HuH-7.5 (cell line): ENCODE data around the gene SMARCE1.
A peak's percentile ranks its signal among the peaks of the same experiment; 100 is the strongest.

ENCODE experiments used
- DNase-seq: peaks from one replicate; pipeline ENCODE4 v3.0.0; 2011; ENCODE audit warnings: low spot score

Gene SMARCE1

GRCh38 chr17:40647624-40648383 is at the start of gene SMARCE1:
TSS of gene SMARCE1 (minus strand) at chr17:40647818. CDS start at chr17:40645802, 2,016 bp downstream.
- peak; percentile 44 for DNase-seq

GRCh38 chr17:40697297-40697696 is 49.7 kb upstream of the SMARCE1 start:
- DNase-seq = no peak

GRCh38 chr17:40696651-40697072 is 49.0 kb upstream of the SMARCE1 start:
- DNase-seq = no peak

GRCh38 chr17:40695874-40696472 is 48.4 kb upstream of the SMARCE1 start:
- no peak for DNase-seq

GRCh38 chr17:40694584-40694983 is 47.0 kb upstream of the SMARCE1 start:
- no peak for DNase-seq

GRCh38 chr17:40687106-40687505 is 39.5 kb upstream of the SMARCE1 start:
- no peak for DNase-seq

- no peak for DNase-seq
These were observed 38.6 kb upstream of the SMARCE1 start for GRCh38 chr17:40686192-40686591.

- no peak for DNase-seq
These were observed 33.4 kb upstream of the SMARCE1 start for GRCh38 chr17:40680998-40681397.

GRCh38 chr17:40679523-40679907 is 31.9 kb upstream of the SMARCE1 start:
- DNase-seq = no peak

- DNase-seq = no peak
These were observed 31.4 kb upstream of the SMARCE1 start for GRCh38 chr17:40678902-40679522.

GRCh38 chr17:40675905-40676304 is 28.3 kb upstream of the SMARCE1 start:
- DNase-seq = no peak

GRCh38 chr17:40672654-40673053 is 25.0 kb upstream of the SMARCE1 start:
- DNase-seq = no peak

GRCh38 chr17:40671282-40671681 is 23.7 kb upstream of the SMARCE1 start:
- DNase-seq = no peak

- DNase-seq = no peak
These were observed 18.7 kb upstream of the SMARCE1 start for GRCh38 chr17:40666331-40666730.

GRCh38 chr17:40664582-40665333 is 17.1 kb upstream of the SMARCE1 start, which contains the start of gene KRT222:
TSS of gene KRT222 (minus strand) at chr17:40665177. CDS start at chr17:40665099, 78 bp downstream.
- no peak for DNase-seq

- no peak for DNase-seq
These were observed 15.6 kb upstream of the SMARCE1 start for GRCh38 chr17:40663252-40663651.

- no peak for DNase-seq
These were observed 12.3 kb upstream of the SMARCE1 start for GRCh38 chr17:40659911-40660310.

GRCh38 chr17:40658396-40658795 is 10.8 kb upstream of the SMARCE1 start:
- DNase-seq = no peak

GRCh38 chr17:40651939-40652338 is 4.3 kb upstream of the SMARCE1 start:
- DNase-seq = no peak

- peak; percentile 15 for DNase-seq
These were observed 858 bp upstream of the SMARCE1 start for GRCh38 chr17:40648384-40648968.

GRCh38 chr17:40646791-40647623 is 611 bp downstream of the SMARCE1 start:
- peak; percentile 28 for DNase-seq
